Trophoblast cell (in vitro differentiated cells and primary cell): ENCODE results near the gene AATK.

Experiments used
- DNase-seq, 2 donors: peaks; one replicate each; pipeline ENCODE4 v3.0.0-alpha.2; 2016
- H2AFZ ChIP-seq: 2 replicates; pipeline ENCODE4 v1.6.1; 2013; ENCODE audit warnings: low read length, moderate library complexity, mild to moderate bottlenecking; ENCODE audit not compliant: insufficient read depth, poor library complexity
- H2AK5ac ChIP-seq: 2 replicates; pipeline ENCODE4 v1.6.1; 2013; ENCODE audit warnings: mild to moderate bottlenecking, low read length
- H2BK120ac ChIP-seq: 2 replicates; pipeline ENCODE4 v1.6.1; 2013; ENCODE audit warnings: low read length, mild to moderate bottlenecking, moderate library complexity; ENCODE audit not compliant: insufficient read depth, poor library complexity
- H2BK12ac ChIP-seq: 2 replicates; pipeline ENCODE4 v1.6.1; 2013; ENCODE audit warnings: mild to moderate bottlenecking, low read length, moderate library complexity
- H2BK5ac ChIP-seq: 2 replicates; pipeline ENCODE4 v1.6.1; 2013; ENCODE audit warnings: low read length, low read depth, moderate library complexity, mild to moderate bottlenecking; ENCODE audit not compliant: poor library complexity
- H3K14ac ChIP-seq: 2 replicates; pipeline ENCODE4 v1.6.1; 2013; ENCODE audit warnings: mild to moderate bottlenecking, low read length
- H3K18ac ChIP-seq: 2 replicates; pipeline ENCODE4 v1.6.1; 2013; ENCODE audit warnings: mild to moderate bottlenecking, low read length
- H3K23ac ChIP-seq: 2 replicates; pipeline ENCODE4 v1.6.1; 2013; ENCODE audit warnings: low read length
- H3K27ac ChIP-seq: 2 replicates; pipeline ENCODE4 v1.5.1; 2013; ENCODE audit warnings: low read depth, mild to moderate bottlenecking, inconsistent platforms, low read length, moderate library complexity
- H3K27me3 ChIP-seq: 2 replicates; pipeline ENCODE4 v1.6.1; 2013; ENCODE audit warnings: inconsistent platforms, mild to moderate bottlenecking, low read length, moderate library complexity; ENCODE audit not compliant: insufficient read depth
- H3K36me3 ChIP-seq, 2 experiments: 1 replicate in 1 of 2; 2 replicates in 1 of 2; pipeline ENCODE4 v1.6.1; 2013; ENCODE audit warnings: low read length in 2 of 2, mild to moderate bottlenecking in 2 of 2, moderate library complexity in 1 of 2; ENCODE audit not compliant: insufficient read depth in 2 of 2, control insufficient read depth in 1 of 2
- H3K4ac ChIP-seq: 2 replicates; pipeline ENCODE4 v1.6.1; 2013; ENCODE audit warnings: low read depth, mild to moderate bottlenecking, low read length, moderate library complexity
- H3K4me1 ChIP-seq, 2 experiments: 1 replicate in 1 of 2; 2 replicates in 1 of 2; pipeline ENCODE4 v1.6.1; 2013; ENCODE audit warnings: low read length in 2 of 2, mild to moderate bottlenecking in 2 of 2, moderate library complexity in 1 of 2; ENCODE audit not compliant: insufficient read depth in 2 of 2, control insufficient read depth in 1 of 2
- H3K4me2 ChIP-seq: 2 replicates; pipeline ENCODE4 v1.6.1; 2013; ENCODE audit warnings: inconsistent platforms, mild to moderate bottlenecking, low read length, moderate library complexity
- H3K4me3 ChIP-seq: 2 replicates; pipeline ENCODE4 v1.5.1; 2013; ENCODE audit warnings: mild to moderate bottlenecking, low read depth, low read length, inconsistent platforms
- H3K79me1 ChIP-seq: one replicate; pipeline ENCODE4 v1.6.1; 2013; ENCODE audit warnings: low read length
- H3K79me2 ChIP-seq: 2 replicates; pipeline ENCODE4 v1.6.1; 2013; ENCODE audit warnings: low read length, mild to moderate bottlenecking; ENCODE audit not compliant: control insufficient read depth, insufficient read depth, poor library complexity
- H3K9ac ChIP-seq: 2 replicates; pipeline ENCODE4 v1.6.1; 2013; ENCODE audit warnings: mild to moderate bottlenecking, low read length
- H3K9me3 ChIP-seq: 2 replicates; pipeline ENCODE4 v1.6.1; 2013; ENCODE audit warnings: low read depth, mild to moderate bottlenecking, control low read depth, inconsistent platforms, low read length; ENCODE audit not compliant: insufficient read depth
- H4K12ac ChIP-seq: 2 replicates; pipeline ENCODE4 v1.6.1; 2013; ENCODE audit warnings: low read depth, mild to moderate bottlenecking, low read length, moderate library complexity
- H4K8ac ChIP-seq: 2 replicates; pipeline ENCODE4 v1.6.1; 2013; ENCODE audit warnings: low read depth, mild to moderate bottlenecking, low read length, moderate library complexity
- H4K91ac ChIP-seq: one replicate; pipeline ENCODE4 v1.6.1; 2013; ENCODE audit warnings: low read depth, mild to moderate bottlenecking, low read length, moderate library complexity
- WGBS: extraction: QIAGEN DNeasy Blood & Tissue Kit; methylation state at CpG from one replicate; pipeline ENCODE4 v1.1.7; 2013; ENCODE audit warnings: missing lambda C conversion rate; ENCODE audit not compliant: insufficient read length, insufficient coverage; ENCODE audit errors: extremely low coverage; 5-methylcytosine and 5-hydroxymethylcytosine counted together

Gene AATK

GRCh38 chr17:81118308-81119221 lies 47.5 kb downstream of the AATK start:
- Histone ChIP-seq H2BK12ac (no peak overlapping the region), H3K27ac (no peak overlapping the region), H3K4me3 (no peak overlapping the region), H3K79me1 (peaks cover 3% of the 10 kb centered on the region), H3K79me2 (peaks cover 2% of the 10 kb centered on the region), H2AK5ac (no peak overlapping the region), H3K27me3 (peaks cover 5% of the 10 kb centered on the region), H4K12ac (peak overlapping the region; percentile 27), H3K4me2 (peak overlapping the region; percentile 64), H3K18ac (no peak overlapping the region), H4K8ac (no peak overlapping the region), H3K9ac (no peak overlapping the region), H2BK5ac (no peak overlapping the region), H3K4me1 (peaks cover 8 to 14% of the 10 kb centered on the region in 2 experiments), H2AFZ (no peak overlapping the region), H3K9me3 (peaks cover 5% of the 10 kb centered on the region), H4K91ac (no peak overlapping the region), H3K23ac (no peak overlapping the region), H3K14ac (no peak overlapping the region), H2BK120ac (no peak overlapping the region), H3K4ac (no peak overlapping the region), H3K36me3 (peaks cover 8% of the 10 kb centered on the region in 2 experiments)
- no peak for DNase-seq
- WGBS: no CpG with 5 or more reads among the region's 24 CpGs

- no peak overlapping the region for H2AFZ ChIP-seq
- H2AK5ac ChIP-seq: no peak overlapping the region
- WGBS: no CpG with 5 or more reads among the region's 20 CpGs
- H3K4me1 ChIP-seq: peaks cover 8 to 14% of the 10 kb centered on the region in 2 experiments
- no peak overlapping the region for H2BK12ac ChIP-seq
- no peak overlapping the region for H3K23ac ChIP-seq
- H2BK120ac ChIP-seq: no peak overlapping the region
- H3K27me3 ChIP-seq: peaks cover 5% of the 10 kb centered on the region
- H3K79me2 ChIP-seq: peaks cover 2% of the 10 kb centered on the region
- no peak overlapping the region for H4K91ac ChIP-seq
- H3K27ac ChIP-seq: no peak overlapping the region
- H3K18ac ChIP-seq: no peak overlapping the region
- no peak overlapping the region for H4K8ac ChIP-seq
- H4K12ac ChIP-seq: no peak overlapping the region
- H3K36me3 ChIP-seq: peaks cover 8% of the 10 kb centered on the region in 2 experiments
- H3K79me1 ChIP-seq: peaks cover 3% of the 10 kb centered on the region
- H3K9ac ChIP-seq: no peak overlapping the region
- peaks cover 4% of the 10 kb centered on the region for H3K9me3 ChIP-seq
- H3K4me2 ChIP-seq: no peak overlapping the region
- no peak overlapping the region for H3K4ac ChIP-seq
- DNase-seq: peak in 1 of 2 donors; percentile 48
- no peak overlapping the region for H3K14ac ChIP-seq
- no peak overlapping the region for H3K4me3 ChIP-seq
- no peak overlapping the region for H2BK5ac ChIP-seq
These were observed 48.3 kb downstream of the AATK start for GRCh38 chr17:81117672-81118198.

DNA sequence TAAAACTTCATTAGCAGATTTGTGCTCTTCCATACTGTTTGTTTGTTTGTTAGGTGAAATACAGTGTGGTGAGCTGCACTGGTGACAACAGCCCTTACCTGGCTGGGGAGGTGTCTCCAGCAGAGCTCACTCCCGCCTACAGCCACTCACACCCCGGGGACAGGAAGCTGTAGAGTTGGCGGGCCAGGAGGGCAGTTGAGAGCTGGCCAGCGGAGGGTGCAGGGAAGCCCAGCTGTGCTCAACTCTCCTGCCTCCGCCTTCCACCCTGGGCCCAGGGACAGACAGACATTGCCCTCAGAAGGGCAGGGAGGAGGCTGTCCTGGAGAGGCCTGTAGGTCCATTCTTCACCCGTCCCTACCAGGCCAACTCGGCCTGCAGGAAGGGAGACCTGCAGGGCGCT lies 49.3 kb downstream of the AATK start:
- H3K14ac ChIP-seq: no peak overlapping the region
- DNase-seq: no peak
- no peak overlapping the region for H3K9ac ChIP-seq
- H3K4me2 ChIP-seq: no peak overlapping the region
- H3K27me3 ChIP-seq: no peaks in the 10 kb centered on the region
- H3K36me3 ChIP-seq: peaks cover 9 to 14% of the 10 kb centered on the region in 2 experiments
- WGBS: no CpG with 5 or more reads among the region's 8 CpGs
- no peak overlapping the region for H4K8ac ChIP-seq
- H3K9me3 ChIP-seq: peaks cover 4% of the 10 kb centered on the region
- no peak overlapping the region for H3K4ac ChIP-seq
- peaks cover 3% of the 10 kb centered on the region for H3K79me1 ChIP-seq
- H2BK5ac ChIP-seq: no peak overlapping the region
- no peak overlapping the region for H3K27ac ChIP-seq
- peaks cover 8 to 14% of the 10 kb centered on the region in 2 experiments for H3K4me1 ChIP-seq
- H4K91ac ChIP-seq: no peak overlapping the region
- H3K18ac ChIP-seq: no peak overlapping the region
- H2AFZ ChIP-seq: no peak overlapping the region
- H4K12ac ChIP-seq: no peak overlapping the region
- no peak overlapping the region for H3K4me3 ChIP-seq
- no peak overlapping the region for H2BK120ac ChIP-seq
- H3K23ac ChIP-seq: no peak overlapping the region
- peaks cover 2% of the 10 kb centered on the region for H3K79me2 ChIP-seq
- no peak overlapping the region for H2BK12ac ChIP-seq
- no peak overlapping the region for H2AK5ac ChIP-seq

DNA sequence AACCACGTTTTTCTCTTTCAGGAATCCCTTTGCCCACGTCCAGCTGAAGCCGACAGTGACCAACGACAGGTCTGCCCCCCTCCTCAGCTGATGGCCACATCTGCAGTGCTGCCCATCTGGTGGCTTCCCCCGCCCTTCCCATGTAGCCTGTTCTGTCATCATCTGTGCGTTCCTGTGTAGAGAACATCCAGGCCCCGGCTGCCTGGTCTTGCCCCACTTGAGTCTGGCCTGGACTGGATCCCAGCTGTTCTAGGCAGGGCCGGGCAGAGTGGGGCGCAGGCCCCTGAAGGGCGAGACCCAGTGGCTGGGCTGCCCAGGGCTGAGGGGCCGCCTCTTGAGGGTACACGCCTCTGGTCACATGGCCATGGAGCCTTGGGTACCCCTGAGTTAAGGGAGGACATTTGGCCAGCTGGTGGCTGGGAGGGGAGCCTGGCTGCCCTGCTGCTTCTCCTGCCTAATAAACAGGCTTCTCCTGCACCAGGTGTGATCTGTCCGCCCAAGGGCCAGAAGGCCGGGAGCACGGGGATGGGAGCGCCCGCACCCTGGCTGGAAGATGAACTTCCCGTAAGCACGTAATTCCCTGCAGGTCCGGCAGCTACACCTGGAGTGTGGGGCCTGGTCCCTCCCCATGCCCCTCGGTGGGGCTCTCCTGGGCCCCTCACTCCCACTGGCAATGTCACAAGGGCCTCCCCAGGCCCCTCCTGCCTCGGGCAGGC lies 50.1 kb downstream of the AATK start:
- H3K4me1 ChIP-seq: peaks cover 8 to 14% of the 10 kb centered on the region in 2 experiments
- no peak for DNase-seq
- H3K14ac ChIP-seq: no peak overlapping the region
- no peak overlapping the region for H3K4me3 ChIP-seq
- H4K8ac ChIP-seq: no peak overlapping the region
- peaks cover 13 to 20% of the 10 kb centered on the region in 2 experiments for H3K36me3 ChIP-seq
- H3K23ac ChIP-seq: no peak overlapping the region
- H3K9ac ChIP-seq: no peak overlapping the region
- no peak overlapping the region for H3K18ac ChIP-seq
- H3K79me2 ChIP-seq: peaks cover 2% of the 10 kb centered on the region
- no CpG with 5 or more reads among the region's 22 CpGs for WGBS
- no peaks in the 10 kb centered on the region for H3K27me3 ChIP-seq
- no peak overlapping the region for H3K27ac ChIP-seq
- no peak overlapping the region for H3K4me2 ChIP-seq
- H2AK5ac ChIP-seq: no peak overlapping the region
- H2AFZ ChIP-seq: no peak overlapping the region
- no peak overlapping the region for H2BK120ac ChIP-seq
- no peak overlapping the region for H4K12ac ChIP-seq
- H3K4ac ChIP-seq: no peak overlapping the region
- peaks cover 3% of the 10 kb centered on the region for H3K79me1 ChIP-seq
- H4K91ac ChIP-seq: no peak overlapping the region
- no peak overlapping the region for H2BK12ac ChIP-seq
- H3K9me3 ChIP-seq: peaks cover 4% of the 10 kb centered on the region
- no peak overlapping the region for H2BK5ac ChIP-seq
